LNCAP (cell line): ENCODE measurements around the gene COPZ2.

Source experiments
- TF ChIP-seq, protein P1 (sequence below): fragments of 450-650 bp; IDR thresholded peaks from 2 replicates; pipeline ENCODE4 v1.5.1; 2017; ENCODE audit warnings: mild to moderate bottlenecking

The COPZ2 gene

DNA sequence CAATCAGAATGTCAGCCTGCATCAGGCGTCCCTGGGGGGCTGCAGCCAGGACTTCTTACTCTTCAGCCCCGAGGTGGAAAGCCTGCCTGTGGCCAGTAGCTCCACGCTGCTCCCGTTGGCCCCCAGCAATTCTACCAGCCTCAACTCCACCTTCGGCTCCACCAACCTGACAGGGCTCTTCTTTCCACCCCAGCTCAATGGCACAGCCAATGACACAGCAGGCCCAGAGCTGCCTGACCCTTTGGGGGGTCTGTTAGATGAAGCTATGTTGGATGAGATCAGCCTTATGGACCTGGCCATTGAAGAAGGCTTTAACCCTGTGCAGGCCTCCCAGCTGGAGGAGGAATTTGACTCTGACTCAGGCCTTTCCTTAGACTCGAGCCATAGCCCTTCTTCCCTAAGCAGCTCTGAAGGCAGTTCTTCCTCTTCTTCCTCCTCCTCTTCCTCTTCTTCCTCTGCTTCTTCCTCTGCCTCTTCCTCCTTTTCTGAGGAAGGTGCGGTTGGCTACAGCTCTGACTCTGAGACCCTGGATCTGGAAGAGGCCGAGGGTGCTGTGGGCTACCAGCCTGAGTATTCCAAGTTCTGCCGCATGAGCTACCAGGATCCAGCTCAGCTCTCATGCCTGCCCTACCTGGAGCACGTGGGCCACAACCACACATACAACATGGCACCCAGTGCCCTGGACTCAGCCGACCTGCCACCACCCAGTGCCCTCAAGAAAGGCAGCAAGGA, 21.0 kb upstream of the COPZ2 start:
- TF ChIP-seq, protein P1, sequence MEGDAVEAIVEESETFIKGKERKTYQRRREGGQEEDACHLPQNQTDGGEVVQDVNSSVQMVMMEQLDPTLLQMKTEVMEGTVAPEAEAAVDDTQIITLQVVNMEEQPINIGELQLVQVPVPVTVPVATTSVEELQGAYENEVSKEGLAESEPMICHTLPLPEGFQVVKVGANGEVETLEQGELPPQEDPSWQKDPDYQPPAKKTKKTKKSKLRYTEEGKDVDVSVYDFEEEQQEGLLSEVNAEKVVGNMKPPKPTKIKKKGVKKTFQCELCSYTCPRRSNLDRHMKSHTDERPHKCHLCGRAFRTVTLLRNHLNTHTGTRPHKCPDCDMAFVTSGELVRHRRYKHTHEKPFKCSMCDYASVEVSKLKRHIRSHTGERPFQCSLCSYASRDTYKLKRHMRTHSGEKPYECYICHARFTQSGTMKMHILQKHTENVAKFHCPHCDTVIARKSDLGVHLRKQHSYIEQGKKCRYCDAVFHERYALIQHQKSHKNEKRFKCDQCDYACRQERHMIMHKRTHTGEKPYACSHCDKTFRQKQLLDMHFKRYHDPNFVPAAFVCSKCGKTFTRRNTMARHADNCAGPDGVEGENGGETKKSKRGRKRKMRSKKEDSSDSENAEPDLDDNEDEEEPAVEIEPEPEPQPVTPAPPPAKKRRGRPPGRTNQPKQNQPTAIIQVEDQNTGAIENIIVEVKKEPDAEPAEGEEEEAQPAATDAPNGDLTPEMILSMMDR, result no peak

DNA sequence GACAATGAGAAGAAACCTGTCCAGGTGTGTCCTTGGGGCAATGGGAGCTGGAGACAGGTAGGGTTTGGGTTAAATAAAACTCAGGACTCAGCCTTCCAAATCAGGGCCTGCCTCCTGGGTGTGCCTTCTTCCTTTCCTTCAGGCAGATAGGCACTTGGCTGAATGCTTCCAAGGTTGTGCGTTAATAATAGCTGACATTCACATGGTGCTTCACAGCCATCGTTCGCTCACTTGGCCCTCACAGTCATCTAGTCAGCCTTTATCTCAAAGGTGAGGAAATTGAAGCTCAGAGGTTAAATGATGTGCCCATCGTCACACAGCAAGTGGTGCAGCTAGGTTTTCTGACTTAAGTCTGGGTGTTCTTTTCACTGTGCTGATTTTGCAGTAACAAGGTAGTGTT, 20.0 kb upstream of the COPZ2 start:
- TF ChIP-seq, protein P1, result no peak

- TF ChIP-seq, protein P1, result no peak
Measured at GRCh38 chr17:48056879-48057278, 19.3 kb upstream of the COPZ2 start.

GRCh38 chr17:48056246-48056745, 18.7 kb upstream of the COPZ2 start:
- TF ChIP-seq, protein P1, result no peak

- TF ChIP-seq, protein P1, result no peak
Measured at GRCh38 chr17:48055531-48056245, 18.1 kb upstream of the COPZ2 start.

DNA sequence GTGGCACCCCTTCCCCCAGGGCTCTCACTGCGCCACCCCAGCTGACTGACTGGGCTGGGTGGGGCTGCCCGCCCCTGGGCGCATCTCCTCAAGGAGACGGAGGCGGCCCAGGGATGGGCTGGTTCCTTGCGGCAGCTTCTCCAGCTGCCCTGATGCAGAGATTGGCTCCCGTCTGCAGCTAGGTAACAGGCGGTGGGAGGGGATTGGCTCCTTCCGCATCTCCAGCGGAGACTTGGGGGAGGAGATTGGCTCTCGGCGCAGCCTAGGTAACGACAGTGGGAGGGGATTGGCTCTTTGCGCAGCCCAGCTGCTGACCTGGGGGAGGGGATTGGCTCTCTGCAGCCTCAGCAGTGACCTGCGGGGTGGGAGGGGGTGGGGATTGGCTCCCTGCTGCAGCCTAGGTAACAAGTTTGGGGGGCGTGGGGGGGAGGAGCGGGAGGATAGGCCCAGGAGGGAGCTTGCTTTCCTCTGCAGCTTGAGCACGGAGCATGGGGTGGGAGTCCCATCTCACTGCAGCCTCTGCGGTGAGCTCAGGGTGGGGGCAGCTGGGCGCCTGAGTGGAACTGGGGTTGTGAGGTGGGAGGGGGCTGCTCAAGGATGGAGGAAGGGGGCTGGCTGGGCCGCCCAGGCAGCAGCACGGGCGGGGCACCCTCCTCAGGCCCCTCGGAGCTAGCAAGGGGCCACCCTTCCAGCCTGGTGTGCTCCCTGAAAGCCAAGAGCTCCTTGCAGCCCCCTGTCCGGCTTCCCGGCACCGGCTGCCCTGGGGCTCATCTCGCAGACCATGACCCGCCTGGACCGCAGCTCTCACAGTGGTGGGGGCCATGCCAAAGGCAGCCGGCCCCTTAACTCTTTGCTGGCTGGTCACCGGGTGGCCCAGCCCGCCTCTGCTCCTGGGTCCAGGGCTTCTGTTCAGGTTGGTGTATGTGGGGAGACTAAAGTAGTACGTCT, 16.9 kb upstream of the COPZ2 start:
- TF ChIP-seq, protein P1, result no peak

DNA sequence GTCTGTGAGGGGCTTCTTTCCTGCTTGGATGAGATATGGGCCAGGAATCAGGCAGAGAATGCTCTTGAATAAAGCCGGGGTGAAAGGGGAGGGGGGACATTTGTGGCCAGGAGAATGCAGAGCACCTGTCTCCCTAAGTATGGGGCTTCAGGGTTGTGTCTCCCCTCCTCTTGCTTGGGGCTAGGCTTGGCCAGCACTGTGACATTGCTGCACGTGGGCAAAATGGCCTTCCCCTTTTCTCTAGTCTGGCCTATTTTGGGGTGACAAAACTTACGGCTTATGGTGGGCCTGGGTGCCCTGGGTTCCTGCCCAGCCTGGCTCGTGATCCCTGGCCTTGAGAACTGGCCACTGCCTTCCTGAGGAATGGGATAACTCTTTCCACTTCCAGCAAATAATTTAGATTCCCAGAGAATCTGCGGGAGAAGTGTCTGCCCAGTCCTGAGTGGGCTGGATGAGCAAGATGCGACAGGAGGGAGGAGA, 16.2 kb upstream of the COPZ2 start:
- TF ChIP-seq, protein P1, result no peak
